Activated T-helper 9 cell treated with anti-CD3 and anti-CD28 coated beads, Interleukin-2, amount 50 U/mL, for 16 hours (primary cell): ENCODE results near the gene VPS39.

Source experiments
- DNase-seq: peaks from one replicate; pipeline ENCODE4 v3.0.0-alpha.2; 2020; ENCODE audit warnings: low read depth

VPS39 gene

DNA sequence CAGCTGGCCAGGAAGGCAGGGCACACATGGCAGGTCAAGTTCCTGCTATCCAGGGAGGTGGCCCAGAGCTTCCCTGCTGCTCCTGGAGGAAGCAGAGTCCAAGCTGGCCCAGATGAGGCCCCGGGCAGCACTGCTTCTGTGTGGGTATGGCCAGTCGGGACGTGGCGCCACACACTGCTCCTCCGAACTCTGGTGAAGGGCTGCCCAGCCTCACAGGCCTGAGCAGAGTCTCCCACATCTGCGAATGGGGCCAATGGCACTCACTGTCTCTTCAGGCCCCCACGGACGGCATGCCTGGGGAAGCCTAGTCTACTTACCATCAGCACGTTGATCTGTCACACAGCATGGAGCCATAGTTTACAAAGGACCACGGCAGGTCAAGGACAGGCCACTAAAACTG is 49.2 kb downstream of the VPS39 start:
- no peak for DNase-seq

DNA sequence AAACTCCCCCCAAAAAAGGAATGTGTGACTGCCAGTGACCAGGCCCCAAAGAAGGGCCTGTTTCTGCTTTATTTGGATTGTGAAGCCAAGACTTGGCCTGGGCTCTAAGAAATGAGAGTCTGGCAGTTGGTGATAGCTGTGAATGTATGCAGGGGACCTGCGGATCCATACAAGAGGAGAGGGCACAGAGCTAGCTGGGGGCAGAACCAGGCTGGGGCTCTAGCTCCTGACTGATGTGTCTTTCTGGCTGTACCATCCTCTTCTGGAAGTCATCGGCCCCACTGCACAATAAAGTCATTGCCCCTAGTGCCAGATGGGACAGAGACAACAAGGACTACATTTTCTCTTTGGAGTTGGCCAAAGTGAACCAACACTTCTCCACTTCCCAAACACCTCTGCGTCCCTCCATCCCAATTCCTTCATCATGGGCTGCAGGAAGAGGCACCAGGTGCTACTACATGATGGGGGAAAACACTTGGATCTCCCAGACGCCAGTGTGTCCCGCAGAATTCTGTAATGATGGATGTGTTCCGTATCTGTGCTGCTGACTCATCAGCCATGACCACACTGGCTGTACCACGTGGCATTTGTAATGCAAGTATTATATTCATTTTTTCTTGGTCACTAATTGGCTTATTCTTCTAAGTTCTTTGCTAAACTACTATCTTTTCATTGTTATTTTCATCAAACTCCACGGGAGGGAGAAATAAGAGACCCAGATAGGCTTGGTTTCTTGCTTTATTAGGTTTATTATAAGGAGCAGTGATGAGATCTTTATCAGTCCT is 49.9 kb downstream of the VPS39 start:
- DNase-seq: no peak

DNA sequence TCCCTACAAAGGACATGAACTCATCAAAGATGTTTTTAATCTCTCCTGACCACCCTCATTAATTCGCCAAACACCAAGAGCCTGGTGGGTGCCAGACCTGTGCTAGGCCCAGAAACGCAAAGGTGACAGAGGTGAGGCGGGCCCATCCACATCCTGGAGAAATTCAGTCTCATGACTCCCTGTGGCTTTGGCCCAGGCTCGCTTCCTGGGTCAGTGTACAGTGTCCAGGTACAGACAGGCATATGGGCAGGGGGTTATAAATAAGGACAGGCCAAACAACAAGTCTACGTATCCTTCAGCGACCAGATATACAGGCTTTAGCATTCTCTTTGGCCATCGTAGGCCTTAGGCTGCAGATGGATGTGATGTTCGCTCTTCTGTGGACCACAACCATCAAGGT is 50.7 kb downstream of the VPS39 start:
- DNase-seq: no peak

DNA sequence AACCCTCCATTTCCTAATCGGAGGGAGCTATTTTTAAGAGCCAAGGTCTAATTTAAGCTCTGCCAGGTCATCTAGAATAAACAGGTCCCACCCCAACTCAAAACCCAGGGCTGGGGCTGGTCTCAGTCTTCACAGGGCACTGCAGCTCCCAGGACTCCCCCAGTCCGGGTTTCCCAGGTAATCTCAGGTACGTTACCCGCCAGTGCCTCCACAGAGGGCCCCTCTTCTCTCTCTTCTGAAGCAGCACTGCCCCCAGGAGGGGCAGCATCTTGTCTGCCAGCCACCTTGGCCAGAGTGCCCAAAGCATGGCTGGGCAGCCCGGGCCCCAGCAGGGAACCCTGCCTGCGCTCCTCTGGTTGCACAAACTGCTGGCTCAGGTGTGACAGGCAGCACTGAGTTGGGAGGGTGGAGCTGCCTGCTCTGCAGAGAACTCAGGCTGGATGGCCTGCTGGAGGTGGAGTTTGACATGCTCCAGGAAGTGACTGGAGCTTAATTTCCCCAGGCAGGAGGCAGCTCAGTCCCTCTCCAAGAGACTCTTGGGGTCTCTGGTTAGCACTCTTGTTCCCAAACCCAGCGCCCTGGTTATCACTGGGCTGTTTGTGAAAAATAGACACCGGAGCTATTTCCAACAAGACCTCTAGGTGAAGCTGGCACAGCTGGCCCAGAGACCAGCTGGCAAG is 51.7 kb downstream of the VPS39 start, which contains the start of gene PLA2G4F:
Gene PLA2G4F (minus strand): TSS at position 394 of the 680 bp plus-strand sequence. CDS start 87 bp downstream, at position 307.
- no peak for DNase-seq

DNA sequence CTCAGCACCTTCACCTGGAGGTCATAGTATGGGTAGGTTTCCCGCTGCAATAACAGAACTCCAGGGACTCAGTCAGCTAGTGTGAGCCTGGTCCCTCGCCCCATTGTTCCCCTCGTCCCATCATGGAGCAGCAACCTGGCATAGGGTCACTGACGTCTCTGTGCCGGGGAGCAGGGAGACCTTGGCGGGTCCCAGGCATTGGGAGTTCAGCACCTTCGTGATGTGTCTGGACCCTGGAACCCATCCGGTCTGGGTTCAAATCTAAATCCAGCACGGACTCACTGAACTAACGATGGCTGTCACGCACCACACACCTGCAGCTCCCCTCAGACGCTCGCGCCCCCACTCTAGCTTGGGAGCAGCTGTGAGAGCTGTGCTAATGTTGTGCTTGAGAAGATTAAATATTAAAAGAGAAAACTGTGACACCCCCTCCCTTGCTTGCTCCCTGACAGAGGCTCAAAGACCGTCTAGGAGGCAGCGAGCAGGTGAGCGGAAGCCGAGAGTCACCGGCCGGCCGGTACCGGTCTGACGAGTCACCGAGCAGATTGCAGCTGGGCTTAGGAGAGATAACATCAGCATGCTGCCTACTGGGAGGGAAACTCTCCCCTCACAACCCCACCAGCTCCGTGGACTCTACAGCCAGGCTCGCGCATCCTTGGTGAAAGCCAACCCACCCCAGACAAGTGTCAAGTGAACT is 52.4 kb downstream of the VPS39 start:
- DNase-seq: no peak

DNA sequence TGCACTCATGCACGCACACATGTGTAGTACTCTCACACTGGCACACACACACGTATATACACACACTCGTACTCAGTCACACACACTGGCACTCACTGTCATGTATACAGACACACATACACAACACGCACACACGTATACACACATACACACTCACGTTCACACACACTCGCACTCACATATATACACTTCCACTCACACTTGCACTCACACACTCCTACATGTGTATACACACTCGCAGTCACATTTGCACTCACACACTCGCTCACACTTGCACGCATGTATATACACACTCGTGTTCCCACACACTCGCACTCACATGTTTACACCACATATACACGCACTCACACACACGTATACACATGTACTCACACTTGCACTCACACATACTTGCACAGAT is 53.1 kb downstream of the VPS39 start:
- no peak for DNase-seq

DNA sequence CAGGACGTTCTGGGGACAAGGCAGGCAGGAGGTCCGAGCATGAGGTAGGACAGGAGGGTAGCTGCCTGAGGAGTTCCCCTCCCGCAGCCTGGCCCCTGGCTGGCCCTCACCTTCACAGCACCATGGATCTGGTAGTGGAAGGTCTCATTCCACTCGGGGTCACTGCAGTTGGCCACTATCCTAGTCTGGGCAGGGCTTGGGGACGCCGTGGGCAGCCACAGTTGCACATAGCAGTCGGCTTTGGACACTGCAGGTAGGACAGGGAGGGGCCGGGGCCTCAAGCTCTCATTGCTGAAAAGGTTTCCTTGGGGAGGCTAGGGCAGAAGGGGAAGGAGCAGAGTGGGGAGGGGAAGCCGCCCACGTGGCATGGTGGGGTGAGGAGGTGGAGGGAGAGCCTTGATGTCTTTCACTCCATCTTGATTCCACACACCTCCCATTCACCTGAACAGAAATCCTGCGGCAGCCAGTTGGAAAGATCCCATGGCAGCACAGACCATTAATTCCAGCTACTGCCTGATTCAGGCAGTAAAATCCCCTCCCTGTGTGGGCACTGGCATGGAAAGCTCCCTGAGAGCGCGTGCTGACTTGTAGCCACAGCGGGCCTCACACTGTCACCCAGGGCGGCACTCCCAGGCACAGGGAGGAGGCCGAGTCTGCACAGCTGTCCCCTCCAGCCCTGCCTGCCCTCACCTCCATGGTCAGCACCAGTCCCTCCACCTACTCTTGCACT is 53.7 kb downstream of the VPS39 start:
- no peak for DNase-seq

DNA sequence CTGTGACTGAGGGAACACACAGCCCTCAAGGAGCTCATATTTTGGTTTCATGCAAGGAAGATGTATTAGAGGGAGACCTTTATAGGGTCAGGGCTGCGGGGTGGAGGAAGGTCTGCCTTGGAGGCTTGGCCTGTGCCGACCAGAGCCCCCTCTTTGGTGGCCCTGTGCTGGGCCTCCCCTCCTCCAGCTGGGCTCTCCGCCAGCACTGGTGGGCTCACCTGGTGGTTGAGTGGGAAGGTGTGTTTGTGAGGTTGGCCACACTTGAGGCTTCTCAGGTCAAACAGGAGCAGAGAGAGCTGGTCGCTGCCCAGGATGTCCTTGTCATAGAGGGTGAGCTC is 54.3 kb downstream of the VPS39 start:
- no peak for DNase-seq

DNA sequence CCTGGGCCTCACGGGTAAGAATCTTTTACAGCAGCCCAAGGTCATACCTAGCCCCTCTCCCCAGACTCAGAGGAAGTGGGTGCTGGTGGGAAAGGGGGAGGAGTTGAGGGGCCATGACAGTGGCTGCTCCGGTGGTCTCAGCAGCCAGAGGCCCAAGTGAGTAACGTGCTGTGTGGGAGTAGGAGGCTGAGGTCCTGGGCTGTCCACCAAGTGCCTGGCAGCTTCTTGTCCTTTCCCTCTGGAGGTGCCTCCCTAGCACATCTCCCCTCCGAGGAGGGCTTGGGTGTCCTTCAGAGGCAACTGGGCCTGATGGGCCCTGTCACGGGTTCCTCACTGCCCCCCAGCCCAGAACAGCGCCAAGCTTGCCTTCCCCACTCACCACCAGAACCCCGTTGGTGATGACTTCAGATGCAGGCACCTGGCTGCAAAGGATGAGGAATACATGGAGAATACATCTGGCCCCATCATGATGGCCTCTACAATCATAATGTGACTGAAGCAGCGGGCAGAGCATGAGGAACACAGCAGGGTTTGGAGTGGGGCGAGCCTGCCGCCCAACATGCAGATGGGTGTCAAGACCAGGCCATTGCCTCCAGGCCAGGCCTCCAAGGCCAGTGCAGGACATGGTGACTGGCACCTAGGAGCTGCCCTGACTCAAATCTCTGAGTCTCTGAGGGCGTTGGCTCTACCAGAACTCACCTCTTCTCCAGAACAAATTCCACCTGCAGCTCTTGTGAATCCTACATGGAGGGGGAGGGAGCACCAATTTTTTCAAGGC is 55.0 kb downstream of the VPS39 start:
- no peak for DNase-seq

DNA sequence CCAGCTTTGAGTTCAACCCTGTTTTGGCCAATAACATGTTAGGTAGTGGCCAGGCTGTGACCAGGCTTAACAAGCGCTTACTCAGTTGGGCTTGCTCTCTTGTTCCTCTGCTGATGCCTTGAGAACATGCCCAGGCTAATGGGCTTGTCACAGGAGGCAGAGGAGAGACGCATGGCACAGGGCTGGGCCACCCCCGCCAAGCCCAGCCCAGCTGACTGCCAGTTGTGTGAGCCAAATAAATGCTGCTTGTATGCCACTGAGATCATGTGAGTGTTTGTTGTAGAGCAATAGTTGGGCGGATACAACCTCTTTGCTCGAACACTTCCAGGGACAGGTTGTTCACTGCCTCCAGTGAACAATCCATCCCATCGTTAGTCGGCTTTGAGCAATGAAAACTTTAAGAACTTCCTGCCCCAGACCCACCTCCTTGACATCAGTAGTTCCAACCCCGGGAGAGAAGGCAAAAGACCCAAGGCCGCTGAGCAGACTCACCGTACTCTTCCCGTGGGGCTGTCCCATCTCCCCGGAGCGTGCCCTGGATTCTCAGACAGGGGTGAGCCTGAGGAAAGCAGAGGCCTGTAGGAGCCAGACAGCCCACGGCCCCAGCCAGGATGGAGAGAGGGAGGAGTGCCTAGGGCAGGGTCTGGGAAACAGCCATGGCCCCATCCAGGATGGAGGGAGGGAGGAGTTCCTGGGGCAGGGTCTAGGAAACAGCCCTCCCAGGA is 55.7 kb downstream of the VPS39 start:
- no peak for DNase-seq

DNA sequence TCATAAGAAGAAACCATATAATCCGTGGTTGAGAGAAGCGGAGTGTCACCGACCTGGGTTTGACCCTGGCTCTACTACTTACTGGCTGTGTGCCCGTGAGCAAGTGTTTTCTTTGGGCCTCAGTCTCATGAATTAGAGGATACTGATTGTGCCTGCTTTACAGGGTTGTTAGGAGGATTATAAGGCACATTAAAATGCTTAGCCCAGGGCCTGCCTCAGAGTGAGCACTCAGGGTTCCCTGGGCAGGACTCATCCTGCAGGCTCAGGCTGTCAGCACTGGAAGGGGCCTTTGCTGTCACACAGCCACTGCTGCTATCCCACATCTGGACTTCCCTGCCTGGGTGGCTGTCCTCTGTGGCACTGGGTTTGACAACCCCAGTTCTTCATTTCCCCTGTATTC is 56.4 kb downstream of the VPS39 start:
- no peak for DNase-seq

DNA sequence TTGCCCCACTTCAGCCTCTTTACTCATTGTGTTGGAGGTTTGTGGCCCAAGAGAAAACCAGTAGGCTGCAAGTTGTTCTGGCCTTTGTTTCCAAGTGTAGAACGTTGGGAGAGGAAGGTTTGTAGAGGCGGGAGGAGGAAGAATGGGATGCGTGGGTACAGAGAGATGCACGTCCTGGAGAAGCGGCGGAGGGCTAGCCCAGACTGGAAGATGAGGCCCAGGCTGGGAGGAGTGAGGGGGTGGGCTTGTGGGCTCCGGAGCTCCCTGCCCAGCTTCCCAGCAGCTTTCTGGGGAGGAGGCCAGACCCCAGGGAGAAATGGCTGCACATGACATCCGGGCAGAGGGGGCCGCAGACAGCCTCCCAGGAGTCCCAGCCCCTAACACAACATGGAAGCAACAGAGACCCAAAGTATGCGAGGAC is 57.0 kb downstream of the VPS39 start:
- DNase-seq: no peak

DNA sequence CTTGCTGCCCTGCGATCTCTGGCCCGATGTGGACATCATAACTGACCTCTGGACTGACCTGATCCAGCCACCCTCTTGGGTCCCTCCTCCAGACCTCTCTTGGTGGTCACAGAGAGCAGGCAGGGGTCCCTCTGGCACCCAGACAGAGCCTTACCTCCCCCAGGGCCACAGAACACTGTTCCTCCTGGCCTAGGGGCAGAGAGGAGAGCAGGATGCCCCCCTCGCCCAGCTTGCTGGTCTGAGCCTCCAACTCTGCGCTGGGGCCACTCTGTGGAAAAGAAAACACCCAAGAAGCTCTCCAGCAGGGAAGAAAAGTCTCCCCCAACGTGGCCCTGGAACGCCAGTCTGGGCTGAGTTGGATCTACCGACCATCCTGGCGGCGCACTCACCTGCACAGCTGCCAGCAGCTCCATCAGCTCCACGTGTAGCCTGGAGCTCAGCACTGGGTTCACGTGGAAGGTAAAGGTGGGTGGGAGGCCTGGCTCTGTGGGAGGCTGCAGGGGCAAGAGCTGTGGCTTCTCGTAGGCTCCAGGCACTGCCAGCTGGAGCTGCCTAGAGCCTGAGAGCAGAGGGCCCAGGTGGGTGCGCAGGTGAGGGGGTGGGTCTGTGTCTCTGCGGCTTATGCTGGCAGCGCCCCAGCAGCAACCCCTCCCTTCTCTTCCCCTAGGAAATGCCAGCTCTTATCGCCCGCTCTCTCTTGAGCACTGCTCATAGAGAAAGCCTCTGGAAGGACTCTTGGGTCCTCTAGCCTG is 57.7 kb downstream of the VPS39 start:
- DNase-seq: no peak

DNA sequence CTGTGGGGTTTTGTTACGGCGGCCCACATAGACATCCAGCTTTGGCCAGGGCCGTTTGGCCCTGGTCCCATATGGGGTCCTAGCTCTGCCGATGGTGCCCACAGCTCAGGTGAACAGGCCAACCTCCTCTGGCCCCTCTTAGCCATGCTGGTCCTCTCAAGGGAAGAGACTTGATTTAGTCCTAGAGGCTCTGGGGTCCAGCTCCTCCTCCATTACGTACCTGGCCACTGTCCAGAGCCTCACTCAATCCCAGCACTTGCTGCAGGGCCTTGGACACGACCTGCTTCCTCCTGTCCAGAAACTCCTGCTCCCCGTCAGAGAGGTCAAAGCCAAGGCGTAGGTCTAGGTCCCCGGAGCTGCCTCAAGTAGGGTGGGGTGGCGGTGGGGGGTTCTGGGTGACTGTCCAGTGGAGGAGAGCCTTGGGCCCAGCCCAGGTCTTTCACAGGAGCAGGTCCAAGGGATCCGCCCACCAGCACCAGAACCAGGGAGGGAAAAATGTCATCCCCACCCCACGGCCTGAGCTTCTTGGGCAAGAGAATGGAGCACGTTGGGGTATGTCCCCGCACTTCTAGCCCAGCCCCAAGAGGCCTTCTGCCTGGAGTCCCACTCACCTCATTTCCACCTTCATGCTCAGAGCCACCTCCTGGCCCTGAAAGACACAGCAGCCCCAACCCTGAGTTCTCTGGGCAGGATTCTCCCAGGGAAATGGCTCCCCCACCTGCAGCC is 58.4 kb downstream of the VPS39 start:
- DNase-seq: no peak

DNA sequence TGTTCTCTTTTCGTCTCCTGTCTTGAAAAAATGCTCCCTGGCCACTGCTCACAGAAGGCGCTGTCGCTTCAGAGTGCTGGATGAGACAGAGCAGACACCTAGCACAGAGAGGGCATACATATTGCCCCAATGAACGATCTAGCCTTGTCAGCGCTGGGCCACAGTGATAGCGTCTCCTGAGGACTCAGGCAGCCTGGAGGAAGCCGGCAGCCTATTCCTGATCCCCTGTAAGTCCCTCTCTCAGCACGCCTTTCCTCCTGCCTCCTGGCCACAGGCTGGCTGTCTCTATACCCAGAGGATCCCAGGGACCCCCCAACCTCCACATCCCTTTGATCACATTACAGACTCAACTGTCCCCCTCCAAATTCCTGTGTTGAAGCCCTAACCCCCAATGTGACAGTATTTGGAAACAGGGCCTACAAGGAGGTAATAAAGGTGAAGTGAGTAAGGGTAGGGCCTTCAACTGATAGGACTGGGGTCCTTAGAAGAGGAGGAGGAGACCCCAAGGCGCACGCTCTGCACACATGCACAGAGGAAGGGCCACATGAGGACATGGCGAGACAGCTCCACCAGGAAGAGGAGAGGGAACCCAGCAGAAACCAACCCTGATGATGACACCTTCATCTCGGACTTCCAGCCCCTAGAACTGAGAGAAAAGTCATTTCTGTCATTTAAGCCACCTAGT is 59.2 kb downstream of the VPS39 start:
- DNase-seq: no peak

DNA sequence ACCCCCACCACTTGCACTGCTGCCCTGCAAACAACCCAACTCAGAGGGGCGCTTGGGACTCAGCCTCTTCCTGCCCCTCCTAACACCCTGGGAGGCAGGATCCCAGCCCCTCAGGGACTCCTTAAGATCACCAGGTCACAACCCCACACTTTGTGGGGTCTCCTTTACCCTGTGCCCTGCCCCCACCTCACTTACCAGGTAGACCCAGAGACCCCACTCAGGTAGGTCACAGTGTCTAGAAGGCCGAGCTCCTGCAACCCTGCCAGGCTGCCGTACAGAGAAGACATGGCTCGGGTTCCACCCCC is 60.7 kb downstream of the VPS39 start:
- DNase-seq: no peak

DNA sequence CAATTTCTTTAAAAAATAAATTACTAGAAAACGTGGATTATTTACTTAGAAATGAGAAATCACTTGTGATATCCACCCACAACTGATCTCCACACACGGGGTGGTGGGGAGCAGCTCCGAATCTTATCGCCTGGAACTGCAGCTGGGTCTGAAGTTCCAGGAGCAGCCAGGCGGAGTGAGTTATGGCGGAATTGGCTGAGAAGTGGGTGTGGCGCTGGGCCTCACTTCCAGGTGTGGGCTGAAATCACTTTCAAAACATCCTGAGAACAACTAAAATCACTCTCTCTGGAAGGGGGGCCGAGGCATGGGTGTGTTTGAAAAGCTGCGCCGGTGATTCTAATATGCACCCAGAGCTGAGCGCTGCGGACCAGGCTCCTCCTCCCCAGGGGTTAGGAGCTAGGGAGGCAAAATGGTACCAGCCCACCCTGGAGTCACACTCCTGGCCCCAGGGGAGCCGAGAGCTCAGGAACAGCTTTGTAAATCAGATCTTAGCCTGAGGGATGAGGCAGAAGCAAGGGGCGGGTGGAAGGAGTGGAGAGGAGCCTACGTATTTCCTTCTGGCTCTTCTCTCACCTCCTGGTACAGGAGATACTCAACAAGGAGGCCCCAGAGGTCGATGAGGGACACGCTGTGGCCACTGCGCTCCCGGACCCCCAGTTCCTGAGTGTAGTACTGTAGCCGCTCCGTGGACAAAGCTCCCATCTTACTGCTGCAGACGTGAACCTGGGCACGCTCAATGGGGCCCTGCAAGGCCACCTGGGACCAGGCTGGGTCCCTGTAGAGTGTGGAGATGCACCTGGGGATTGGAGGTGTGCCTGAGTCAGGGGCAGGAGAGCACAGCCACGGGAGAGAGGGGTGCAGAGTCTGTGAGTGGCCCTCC is 61.3 kb downstream of the VPS39 start:
- no peak for DNase-seq
